NCI-H748 treated with DMSO at 0.1 percent for 48 hours (cell line): ENCODE measurements around the gene WDPCP.
"Not testable (repeated sequence)": the region's sequence is repeated elsewhere in the genome, so short reads cannot be mapped to it uniquely, and the experiment has no call there.

Experiments
- DNase-seq: peaks from one replicate; lab custom pipeline; 2025; lab: John Stamatoyannopoulos, UW

WDPCP gene

DNA sequence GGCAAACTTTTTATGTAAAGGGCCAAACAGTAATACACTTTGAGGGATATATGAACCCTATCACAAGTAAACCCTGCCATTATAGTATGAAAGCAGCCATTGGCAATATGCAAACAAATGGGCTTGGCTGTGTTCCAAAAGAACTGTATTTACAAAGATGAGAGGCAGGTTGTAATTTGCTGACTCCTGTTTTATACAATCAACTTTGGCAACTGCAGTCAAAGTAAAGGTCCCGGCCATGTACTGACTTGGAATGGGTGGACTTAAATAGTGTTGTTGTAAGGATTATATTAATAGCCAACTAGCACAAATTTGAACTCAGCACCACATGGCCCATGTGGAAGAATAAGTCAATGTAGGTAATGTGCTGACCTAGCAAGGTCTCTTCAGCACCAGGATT, 223.4 kb downstream of the WDPCP start:
- DNase-seq: peak; percentile 76

- not testable (repeated sequence) for DNase-seq
These were observed 230.6 kb downstream of the WDPCP start for GRCh38 chr2:63357722-63358121.

DNA sequence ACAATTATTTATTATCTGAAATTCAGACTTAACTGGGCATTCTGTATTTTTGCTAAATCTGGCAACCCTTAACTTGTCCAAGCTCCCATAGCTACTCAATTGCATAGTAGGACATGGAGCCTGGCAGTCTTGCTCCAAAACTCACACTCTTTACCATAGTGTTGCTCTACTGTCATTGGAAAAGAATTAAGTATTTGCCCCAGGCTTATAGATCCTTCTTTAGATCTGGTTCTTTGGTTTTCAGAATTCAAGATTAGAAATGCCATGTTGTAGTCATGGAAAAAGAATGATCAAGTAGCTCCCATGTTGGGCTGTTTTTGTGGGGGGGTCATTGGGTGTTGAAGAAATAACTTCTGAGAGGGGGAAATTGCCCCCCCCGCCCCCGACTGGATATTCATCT, 240.9 kb downstream of the WDPCP start:
- DNase-seq: no peak

- DNase-seq: no peak
These were observed 241.9 kb downstream of the WDPCP start for GRCh38 chr2:63346411-63346810.

- no peak for DNase-seq
These were observed 243.0 kb downstream of the WDPCP start for GRCh38 chr2:63345285-63345633.

DNA sequence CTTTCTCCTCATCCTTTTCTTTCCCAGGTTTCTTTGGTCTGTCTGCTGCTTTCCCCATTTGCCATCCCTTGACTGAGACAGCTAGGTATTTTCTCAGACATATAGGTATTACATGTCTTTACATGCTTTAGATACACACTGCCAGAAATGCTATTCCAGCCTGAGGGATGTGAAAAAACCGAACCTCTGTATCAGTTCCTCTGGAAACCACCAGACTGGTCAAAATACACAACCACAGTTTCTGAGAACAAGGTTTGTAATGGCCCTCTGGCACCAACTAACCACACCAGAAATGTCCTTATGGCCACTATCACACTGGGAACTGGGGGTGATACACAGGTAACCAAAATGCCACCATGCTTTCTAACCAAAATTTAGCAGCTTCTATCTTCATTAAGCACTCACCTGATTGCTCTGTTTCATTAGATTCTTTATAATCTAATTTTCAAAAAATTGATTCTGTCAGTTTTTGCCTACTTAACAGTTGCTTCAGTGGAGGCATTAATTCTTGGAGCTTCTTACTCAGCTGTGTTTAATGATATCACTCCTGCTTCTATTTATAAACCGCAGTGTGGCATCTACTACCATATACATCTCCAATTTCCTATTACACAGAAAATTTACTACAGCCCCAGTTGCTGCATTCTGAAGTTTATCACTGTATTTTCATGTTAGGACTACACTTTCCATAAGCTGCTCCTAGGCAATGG, 243.5 kb downstream of the WDPCP start:
- no peak for DNase-seq

DNA sequence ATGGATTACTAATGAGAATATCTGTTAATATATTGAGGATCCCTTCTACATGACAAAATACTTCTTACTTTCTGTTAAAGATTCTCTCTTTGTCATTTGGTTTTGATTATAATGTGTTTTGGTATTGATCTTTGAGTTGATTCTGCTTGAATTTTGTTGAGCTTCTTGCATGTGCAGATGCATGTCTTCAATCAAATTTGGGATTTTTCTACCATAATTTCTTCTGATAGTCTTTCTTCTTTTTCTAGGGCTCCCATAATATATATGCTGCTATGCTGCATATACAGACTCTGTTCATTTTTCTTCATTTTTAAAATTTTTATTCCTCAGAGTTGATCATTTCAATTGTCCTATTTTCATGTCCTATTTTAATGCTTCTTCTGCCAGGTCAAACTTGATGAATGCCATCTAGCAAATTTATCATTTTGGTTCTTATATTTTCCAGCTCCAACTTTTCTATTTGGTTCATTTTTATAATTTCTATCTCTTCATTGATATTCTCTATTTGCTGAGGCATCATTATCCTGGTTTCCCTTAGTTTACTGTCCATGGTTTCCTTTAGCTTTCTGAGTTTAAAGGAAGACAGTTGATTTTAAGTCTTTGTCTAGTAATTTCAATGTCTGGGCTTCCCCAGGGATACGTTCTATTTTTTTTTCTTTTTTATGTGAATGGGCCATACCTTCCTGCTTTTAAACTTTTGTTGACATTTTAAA, 244.7 kb downstream of the WDPCP start:
- DNase-seq: no peak

DNA sequence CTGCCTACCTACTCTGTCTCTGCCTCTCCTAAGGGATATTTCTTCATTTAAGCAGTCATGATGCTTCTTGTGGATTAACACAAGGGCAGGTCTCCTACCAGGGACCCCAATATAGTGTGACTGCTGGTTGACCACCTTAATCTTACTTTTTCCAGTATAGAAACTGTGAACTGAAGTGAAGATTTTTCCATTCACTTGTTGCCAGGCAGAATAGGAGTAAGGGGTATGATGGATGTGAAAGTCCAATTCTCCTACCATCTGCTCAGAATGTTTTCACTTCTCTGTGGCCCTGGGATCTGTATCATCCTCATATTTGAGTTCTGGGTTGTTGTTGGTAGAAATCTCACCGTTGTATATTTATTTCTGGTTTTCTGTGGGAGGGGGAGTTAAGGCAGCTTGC, 247.8 kb downstream of the WDPCP start:
- no peak for DNase-seq

DNA sequence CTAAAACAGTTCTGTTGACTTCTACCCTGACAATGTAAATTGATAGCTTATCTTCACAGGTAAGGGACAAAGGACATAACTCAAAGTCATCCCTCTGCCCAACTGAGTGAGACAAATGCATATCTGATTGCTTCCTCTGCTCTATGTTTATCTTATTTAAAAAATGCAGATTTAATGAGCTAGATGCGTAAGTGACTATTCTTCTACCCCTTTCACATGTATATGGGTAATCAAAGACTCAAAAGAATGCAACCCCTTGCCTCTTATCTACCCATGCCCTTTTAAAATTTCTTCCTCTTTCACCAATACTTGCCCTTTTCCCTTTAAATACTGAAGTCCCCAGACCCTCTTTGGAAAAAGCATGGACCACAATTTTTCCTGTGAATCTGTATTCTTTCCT, 253.4 kb downstream of the WDPCP start:
- DNase-seq: no peak

- DNase-seq: no peak
These were observed 261.8 kb downstream of the WDPCP start for GRCh38 chr2:63326473-63326872.

GRCh38 chr2:63323662-63324061, 264.6 kb downstream of the WDPCP start:
- DNase-seq: not testable (repeated sequence)

DNA sequence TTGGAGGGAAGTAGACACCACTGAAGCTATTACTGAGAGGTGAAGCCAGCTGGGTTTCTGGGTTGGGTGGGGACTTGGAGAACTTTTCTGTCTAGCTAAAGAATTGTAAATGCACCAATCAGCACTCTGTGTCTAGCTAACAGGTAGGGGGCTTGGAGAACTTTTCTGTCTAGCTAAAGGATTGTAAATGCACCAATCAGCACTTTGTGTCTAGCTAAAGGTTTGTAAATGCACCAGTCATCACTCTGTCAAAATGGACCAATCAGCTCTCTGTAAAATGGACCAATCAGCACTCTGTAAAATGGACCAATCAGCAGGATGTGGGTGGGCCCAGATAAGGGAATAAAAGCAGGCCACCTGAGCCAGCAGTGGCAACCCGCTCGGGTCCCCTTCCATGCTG, 266.3 kb downstream of the WDPCP start:
- DNase-seq: not testable (repeated sequence)

GRCh38 chr2:63320669-63321068, 267.6 kb downstream of the WDPCP start:
- DNase-seq: no peak

DNA sequence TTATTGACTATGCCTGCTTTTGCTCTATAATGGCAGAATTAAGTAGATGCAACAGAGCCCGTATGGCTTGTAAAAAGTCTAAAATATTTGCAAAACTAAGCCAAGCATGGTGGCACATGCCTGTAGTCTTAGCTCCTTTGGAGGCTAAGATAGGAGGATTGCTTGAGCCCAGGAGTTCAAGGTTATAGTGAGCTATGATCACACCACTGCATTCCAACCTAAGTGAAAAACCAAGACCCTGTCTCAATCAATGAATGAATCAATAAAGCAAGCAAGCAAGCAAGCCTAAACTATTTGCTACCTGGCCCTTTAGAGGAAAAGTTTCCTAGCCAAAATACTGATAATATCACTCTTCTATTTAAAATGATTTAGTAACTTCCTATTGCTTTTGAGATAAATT, 277.7 kb downstream of the WDPCP start:
- DNase-seq: no peak

GRCh38 chr2:63301481-63301880, 286.8 kb downstream of the WDPCP start:
- no peak for DNase-seq

GRCh38 chr2:63300835-63301234, 287.4 kb downstream of the WDPCP start:
- no peak for DNase-seq

DNA sequence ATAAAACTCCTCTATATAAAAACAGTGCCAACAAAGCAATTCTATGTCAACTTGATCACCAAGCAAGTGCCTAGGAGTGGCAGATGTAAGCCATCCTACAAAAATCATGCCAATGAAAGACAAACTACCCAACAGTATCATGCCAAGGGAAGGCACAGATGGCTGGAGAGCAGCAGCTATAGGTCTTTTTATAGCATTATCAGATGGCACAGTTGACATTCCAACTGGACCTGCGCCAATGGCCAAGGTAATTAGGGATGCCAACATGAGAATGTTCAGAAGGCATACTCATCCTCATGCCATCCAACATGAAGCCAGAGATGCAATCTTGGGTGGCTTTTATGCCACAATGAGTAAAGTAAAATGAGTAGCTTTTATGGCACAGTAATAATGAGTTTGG, 300.3 kb downstream of the WDPCP start:
- DNase-seq: no peak

DNA sequence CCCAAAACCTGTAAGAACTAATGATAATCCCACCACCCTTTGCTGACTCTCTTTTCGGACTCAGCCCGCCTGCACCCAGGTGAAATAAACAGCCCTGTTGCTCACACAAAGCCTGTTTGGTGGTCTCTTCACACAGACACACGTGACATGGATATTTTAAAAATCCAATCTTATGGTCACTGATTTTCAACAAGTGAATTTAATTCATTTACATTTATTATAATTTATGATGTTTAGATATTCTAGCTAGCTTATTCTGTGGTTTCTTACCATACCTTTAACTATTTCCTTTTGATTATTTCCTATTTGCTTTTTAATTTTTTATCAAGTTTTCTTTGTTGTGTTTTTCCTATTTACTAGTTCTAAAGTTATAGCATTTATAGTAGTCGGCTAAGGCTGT, 301.8 kb downstream of the WDPCP start:
- not testable (repeated sequence) for DNase-seq

DNA sequence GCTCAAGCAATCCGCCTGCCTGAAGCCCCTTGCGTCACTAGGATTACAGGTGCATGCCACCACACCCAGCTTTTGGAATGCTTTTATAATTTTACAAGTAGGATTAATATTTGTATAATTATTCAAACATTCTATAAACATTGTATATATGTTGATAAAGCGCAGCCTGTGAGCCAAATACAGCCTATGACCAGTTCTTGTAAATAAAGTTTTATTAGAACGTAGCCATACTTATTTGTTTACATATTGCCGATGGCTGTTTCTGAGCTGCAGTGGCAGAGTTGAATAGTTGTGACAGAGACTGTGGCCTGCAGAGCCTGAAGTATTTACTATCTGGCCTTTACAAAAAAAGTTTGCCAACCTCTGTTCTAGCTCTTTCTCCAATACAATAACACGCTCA, 305.0 kb downstream of the WDPCP start:
- DNase-seq: no peak

GRCh38 chr2:63272560-63272959, 315.7 kb downstream of the WDPCP start:
- DNase-seq: no peak

GRCh38 chr2:63270717-63271116, 317.6 kb downstream of the WDPCP start:
- DNase-seq: no peak

DNA sequence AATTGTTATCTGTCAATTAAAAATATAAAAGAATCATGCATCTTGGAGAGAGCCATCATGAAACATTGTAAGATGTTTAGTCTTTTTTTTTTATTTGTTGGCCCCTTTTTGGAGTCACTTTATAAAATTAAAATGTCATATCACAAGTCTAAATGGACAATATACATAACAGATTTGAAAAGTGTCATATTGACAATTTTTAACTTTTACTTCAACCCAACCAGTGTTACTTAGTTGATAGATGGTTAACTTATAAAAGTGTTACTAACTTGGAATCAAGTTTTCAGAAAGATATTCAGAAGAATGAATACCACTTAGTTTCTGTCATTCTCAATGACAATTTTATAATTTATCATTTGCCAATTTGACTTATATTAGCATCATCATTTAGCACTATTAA, 319.3 kb downstream of the WDPCP start:
- no peak for DNase-seq

GRCh38 chr2:63261137-63261621, 327.1 kb downstream of the WDPCP start:
- DNase-seq: no peak

- DNase-seq: no peak
These were observed 330.8 kb downstream of the WDPCP start for GRCh38 chr2:63257473-63257872.
